ENCODE data around the gene CYP26B1. TPM values are rescaled to one million over a fixed set of nuclear protein-coding genes. Genes with fewer than 3 reads are reported as not detected.

The CYP26B1 gene
- polyA plus RNA-seq, 3 donors from 2014 or later, result not detected

DNA sequence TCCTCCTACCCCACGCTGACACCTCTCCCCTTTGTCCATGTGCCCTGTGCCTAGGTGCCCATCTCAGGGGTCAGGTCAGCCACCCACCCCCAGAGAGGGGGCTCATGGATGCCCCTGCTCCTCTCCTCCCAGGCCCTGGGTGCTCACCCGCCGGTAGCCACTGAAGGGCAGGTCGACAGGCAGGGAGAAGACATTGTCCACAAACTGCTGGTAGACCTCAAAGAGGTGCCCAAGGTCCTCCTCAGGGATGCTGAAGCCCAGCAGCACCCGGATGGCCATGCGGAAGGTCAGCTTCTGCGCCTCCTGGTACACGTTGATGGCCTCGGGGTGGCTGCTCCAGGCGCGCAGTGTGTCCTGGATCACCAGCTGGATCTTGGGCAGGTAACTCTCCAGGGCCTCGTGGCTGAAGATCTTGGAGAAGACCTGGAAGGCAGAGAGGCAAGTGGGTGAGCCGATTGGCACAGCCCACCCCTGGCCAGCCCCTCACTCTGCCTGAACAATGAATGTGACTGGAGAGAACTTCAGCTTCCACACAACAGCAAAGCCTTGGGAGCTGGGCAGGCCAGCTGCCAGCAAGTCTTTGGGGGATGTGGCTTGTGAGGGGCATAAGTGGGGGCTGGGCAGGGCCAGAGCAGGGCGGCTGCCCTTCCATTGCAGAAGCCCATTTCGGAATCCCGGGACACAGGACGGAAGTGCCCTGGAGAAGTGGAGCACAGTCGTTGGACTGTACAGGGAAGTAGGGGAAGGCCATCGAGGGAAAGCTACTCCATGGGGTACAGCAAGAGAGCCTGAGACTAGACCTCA is 12.5 kb downstream of the CYP26B1 start:
- no peak for DNase-seq
- Mint-ChIP-seq H3K27me3 (ENCODE audit: low read depth in 3 of 3) (peaks cover 1 to 3% (median 2%) of the 10 kb centered on the region in 3 donors), H3K4me1 (no peaks in the 10 kb centered on the region), H3K4me3 (no peak overlapping the region), H3K36me3 (no peaks in the 10 kb centered on the region), H3K9me3 (no peaks in the 10 kb centered on the region), H3K27ac (no peak overlapping the region)

GRCh38 chr2:72134408-72134996 is 13.2 kb downstream of the CYP26B1 start:
- Mint-ChIP-seq H3K4me1 (no peaks in the 10 kb centered on the region), H3K9me3 (no peaks in the 10 kb centered on the region), H3K27ac (no peak overlapping the region), H3K4me3 (no peak overlapping the region), H3K27me3 (ENCODE audit: low read depth in 3 of 3) (peaks cover 1 to 3% (median 2%) of the 10 kb centered on the region in 3 donors), H3K36me3 (no peaks in the 10 kb centered on the region)
- DNase-seq, result no peak

- Mint-ChIP-seq H3K27me3 (ENCODE audit: low read depth in 3 of 3) (peaks cover 1 to 3% (median 2%) of the 10 kb centered on the region in 3 donors), H3K4me3 (no peak overlapping the region), H3K4me1 (no peaks in the 10 kb centered on the region), H3K36me3 (no peaks in the 10 kb centered on the region), H3K9me3 (no peaks in the 10 kb centered on the region), H3K27ac (no peak overlapping the region)
- DNase-seq, result no peak
Measured at GRCh38 chr2:72133721-72134407, 13.8 kb downstream of the CYP26B1 start.

- no peak for DNase-seq
- Mint-ChIP-seq H3K36me3 (no peaks in the 10 kb centered on the region), H3K9me3 (no peaks in the 10 kb centered on the region), H3K4me3 (no peak overlapping the region), H3K27me3 (ENCODE audit: low read depth in 3 of 3) (peaks cover 1 to 3% (median 2%) of the 10 kb centered on the region in 3 donors), H3K4me1 (no peaks in the 10 kb centered on the region), H3K27ac (no peak overlapping the region)
Measured at GRCh38 chr2:72132981-72133720, 14.5 kb downstream of the CYP26B1 start.

DNA sequence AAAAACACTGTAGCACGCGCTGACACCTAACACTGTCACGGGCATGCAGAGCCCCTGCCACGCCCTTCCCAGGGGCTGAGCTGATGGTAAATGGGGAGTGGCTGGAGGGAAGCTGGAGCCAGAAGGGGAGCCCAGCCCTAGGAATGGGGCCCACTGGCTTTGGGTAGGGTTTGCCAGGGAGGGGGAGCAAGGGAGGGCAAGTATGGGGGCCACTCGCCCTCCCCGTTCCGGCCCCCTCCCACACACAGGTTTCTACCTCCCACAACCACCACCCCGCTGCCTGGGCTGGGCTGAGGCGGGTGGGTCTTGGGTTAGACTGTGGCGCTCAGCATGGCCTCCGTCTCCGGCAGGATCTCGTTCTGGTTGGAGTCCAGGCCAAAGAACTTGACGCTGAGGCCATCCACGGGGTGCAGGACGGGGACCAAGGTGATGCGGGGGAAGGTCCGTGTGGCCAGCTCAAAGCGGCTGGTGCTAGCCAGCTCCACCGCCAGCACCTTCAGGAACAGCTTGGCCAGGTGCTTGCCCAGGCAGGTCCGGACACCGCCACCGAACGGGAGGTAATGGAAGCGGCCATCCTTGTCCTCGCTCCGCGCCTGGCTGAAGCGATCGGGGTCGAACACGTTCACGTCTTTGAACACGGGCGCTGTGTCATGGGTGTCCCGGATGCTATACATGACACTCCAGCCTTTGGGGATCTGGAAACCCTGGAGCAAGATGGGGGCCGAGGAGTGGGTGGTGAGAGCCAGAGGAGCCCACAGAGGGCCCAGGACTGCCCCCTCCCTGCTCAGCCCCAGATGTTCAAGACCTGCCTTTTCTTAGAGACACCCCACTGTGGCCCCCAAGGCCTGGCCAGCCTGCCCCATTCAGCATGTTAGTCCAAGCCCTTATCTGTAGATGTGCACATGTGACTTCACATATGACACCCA is 15.5 kb downstream of the CYP26B1 start:
- Mint-ChIP-seq H3K27me3 (ENCODE audit: low read depth in 3 of 3) (peaks cover 0 to 3% (median 1%) of the 10 kb centered on the region in 3 donors), H3K9me3 (no peaks in the 10 kb centered on the region), H3K27ac (no peak overlapping the region), H3K4me3 (no peak overlapping the region), H3K36me3 (no peaks in the 10 kb centered on the region), H3K4me1 (no peaks in the 10 kb centered on the region)
- no peak for DNase-seq

DNA sequence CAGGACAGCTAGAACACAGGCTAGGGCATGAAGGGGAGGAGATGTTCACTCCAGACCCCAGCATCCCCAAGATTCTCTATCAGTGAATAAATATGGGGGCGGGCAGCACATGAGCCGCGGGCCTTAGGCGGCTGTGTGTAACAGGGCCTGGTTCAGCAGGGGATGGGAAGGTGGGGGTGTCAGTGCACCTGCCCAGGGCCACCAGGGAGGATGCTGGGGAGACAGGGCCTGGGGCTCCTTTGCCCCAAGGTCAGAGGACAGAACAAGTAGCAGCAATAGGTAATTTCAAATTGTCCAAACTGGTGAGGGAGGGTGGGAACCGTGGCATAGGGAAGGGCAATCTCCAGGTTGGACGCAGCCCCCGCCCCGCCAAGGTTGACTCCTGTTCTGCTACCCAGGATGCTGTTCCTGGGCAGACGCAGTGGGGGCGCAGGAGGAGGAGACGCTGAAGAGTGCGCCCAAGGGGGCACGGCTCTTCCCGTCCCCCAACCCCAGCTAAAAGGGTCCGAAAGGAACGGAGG is 16.2 kb downstream of the CYP26B1 start:
- no peak for DNase-seq
- Mint-ChIP-seq H3K4me1 (no peaks in the 10 kb centered on the region), H3K27me3 (ENCODE audit: low read depth in 3 of 3) (peaks cover 0 to 3% (median 0%) of the 10 kb centered on the region in 3 donors), H3K9me3 (no peaks in the 10 kb centered on the region), H3K36me3 (no peaks in the 10 kb centered on the region), H3K27ac (no peak overlapping the region), H3K4me3 (no peak overlapping the region)

DNA sequence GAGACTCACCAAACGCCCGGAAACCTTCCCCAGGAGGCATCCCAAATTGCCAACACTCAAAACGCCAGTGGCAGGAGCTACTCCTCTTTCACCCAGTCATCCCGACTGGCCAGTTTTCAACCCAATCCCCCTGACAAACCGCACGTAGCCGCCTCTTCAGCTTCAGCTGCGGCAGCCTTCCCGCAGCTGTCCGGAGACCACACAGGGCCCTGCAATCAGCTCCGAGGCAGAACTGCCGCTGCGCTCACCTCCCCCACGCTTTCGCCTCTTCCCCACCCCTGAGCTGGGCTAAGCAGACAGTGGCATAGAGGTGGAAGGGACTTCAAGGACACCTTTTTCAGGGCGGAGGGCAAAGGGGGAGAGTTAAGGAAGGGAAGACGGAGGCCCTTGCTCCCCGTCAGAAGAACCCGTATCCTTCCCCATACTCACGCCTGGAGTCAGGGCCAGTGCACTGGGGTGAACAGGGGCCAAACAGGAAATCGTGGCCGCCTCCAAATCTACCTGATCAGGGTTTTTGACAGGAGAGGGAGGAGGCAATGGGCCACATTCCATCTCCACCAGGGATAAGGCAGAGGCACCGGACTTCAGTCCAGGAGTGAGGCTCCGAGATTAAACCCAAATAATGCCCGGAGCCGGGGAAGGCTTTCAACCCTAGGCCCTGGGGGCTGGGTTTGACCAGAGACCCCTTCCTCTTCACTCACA is 16.9 kb downstream of the CYP26B1 start:
- Mint-ChIP-seq H3K36me3 (no peaks in the 10 kb centered on the region), H3K27me3 (ENCODE audit: low read depth in 3 of 3) (peaks cover 0 to 3% (median 3%) of the 10 kb centered on the region in 3 donors), H3K27ac (no peak overlapping the region), H3K9me3 (no peaks in the 10 kb centered on the region), H3K4me3 (no peak overlapping the region), H3K4me1 (no peaks in the 10 kb centered on the region)
- no peak for DNase-seq

DNA sequence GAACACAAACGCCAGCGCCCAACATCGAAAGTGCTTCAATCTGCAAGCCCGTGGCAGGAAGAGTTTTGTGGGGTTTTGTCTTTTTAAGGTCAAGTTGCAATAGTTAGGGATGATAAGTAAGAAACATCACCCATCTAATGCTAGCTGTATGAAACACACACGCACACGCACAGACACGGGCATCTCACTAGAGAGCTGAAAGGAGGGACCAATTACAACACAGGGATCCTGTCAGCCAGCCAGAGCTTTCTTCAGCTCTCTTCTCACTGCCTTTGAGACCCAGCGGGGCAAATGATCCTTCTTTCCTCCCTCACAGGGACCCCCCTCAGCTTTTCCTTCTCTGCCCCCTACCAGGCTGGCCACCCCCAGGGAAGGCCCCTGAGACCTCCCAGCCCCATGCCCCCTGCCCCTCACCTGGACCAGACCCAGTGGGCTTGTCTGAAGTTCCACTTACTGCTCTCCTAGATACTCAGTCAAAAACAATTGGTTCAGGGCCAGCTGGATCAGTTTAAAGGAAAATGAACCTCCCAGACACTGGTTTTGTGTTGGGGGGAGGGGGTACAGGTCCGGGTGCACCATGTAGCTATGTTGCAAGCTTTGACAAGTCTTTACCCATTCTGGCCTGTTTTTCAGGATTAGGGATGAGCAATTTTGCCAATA is 17.9 kb downstream of the CYP26B1 start:
- H3K4me3 Mint-ChIP-seq, result no peak overlapping the region
- no peaks in the 10 kb centered on the region for H3K36me3 Mint-ChIP-seq
- no peaks in the 10 kb centered on the region for H3K9me3 Mint-ChIP-seq
- H3K27me3 Mint-ChIP-seq (ENCODE audit: low read depth in 3 of 3), result peaks cover 0 to 3% (median 3%) of the 10 kb centered on the region in 3 donors
- no peaks in the 10 kb centered on the region for H3K4me1 Mint-ChIP-seq
- DNase-seq, result no peak
- no peak overlapping the region for H3K27ac Mint-ChIP-seq

DNA sequence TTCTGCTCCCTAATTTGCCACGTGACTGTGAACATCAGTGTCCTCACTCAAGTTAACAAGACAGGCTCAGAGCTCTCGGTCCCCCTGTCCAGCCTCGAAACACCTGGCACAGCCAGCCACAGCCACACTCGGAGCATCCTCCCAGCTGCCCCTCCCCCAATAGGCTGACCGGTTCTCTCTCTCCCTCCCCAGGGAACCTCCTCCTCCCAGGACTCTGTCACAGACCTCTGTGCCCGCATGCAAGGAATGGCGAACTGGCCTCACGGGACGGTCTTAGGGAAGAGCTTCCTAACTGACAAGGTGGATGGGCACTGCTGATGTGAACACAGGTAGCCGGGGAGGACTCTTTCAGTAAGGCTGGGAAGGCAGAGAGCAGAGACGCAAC is 18.8 kb downstream of the CYP26B1 start:
- H3K27me3 Mint-ChIP-seq (ENCODE audit: low read depth in 3 of 3), result peaks cover 0 to 3% (median 3%) of the 10 kb centered on the region in 3 donors
- no peaks in the 10 kb centered on the region for H3K36me3 Mint-ChIP-seq

GRCh38 chr2:72128059-72128842 is 19.4 kb downstream of the CYP26B1 start:
- Mint-ChIP-seq H3K4me1 (no peaks in the 10 kb centered on the region), H3K9me3 (no peaks in the 10 kb centered on the region), H3K27ac (no peak overlapping the region), H3K4me3 (no peak overlapping the region), H3K36me3 (no peaks in the 10 kb centered on the region), H3K27me3 (ENCODE audit: low read depth in 3 of 3) (peaks cover 0 to 3% (median 3%) of the 10 kb centered on the region in 3 donors)
- DNase-seq, result no peak

More for the DNA sequence above, 18.8 kb downstream of the CYP26B1 start:
- Mint-ChIP-seq H3K4me3 (no peak overlapping the region), H3K4me1 (no peaks in the 10 kb centered on the region), H3K9me3 (no peaks in the 10 kb centered on the region), H3K27ac (no peak overlapping the region)
- DNase-seq, result no peak

- H3K4me1 Mint-ChIP-seq, result no peaks in the 10 kb centered on the region
- no peaks in the 10 kb centered on the region for H3K36me3 Mint-ChIP-seq
- H3K9me3 Mint-ChIP-seq, result no peaks in the 10 kb centered on the region
- H3K27ac Mint-ChIP-seq, result no peak overlapping the region
- no peak for DNase-seq
- H3K4me3 Mint-ChIP-seq, result no peak overlapping the region
- peaks cover 0 to 6% (median 3%) of the 10 kb centered on the region in 3 donors for H3K27me3 Mint-ChIP-seq (ENCODE audit: low read depth in 3 of 3)
Measured at GRCh38 chr2:72127401-72128058, 20.1 kb downstream of the CYP26B1 start.
